Gastroesophageal sphincter (tissue), 4 donors: ENCODE results near the gene ARPP21. TPM values are rescaled to one million over a fixed set of nuclear protein-coding genes. Genes with fewer than 3 reads are reported as not detected.

Experiments used
- ATAC-seq: fragments of 150-250 bp; one replicate; pipeline ENCODE4 v1.9.1; 2016; ENCODE audit warnings: mild to moderate bottlenecking, moderate library complexity
- H3K27ac ChIP-seq, 4 donors: fragments of 200-600 bp; sonication (generic) in 3 of 4; 1 replicate in 3 of 4; 2 replicates in 1 of 4; pipeline ENCODE4 v1.5.1; 2016 to 2019
- H3K27me3 ChIP-seq: fragments of 200-600 bp; sonication (generic); one replicate; pipeline ENCODE4 v1.5.1; 2019
- H3K36me3 ChIP-seq, 2 donors: fragments of 200-600 bp; sonication (generic); one replicate each; pipeline ENCODE4 v1.5.1; 2019; ENCODE audit warnings: control low read depth in 1 of 2
- H3K4me1 ChIP-seq, 3 donors: fragments of 200-600 bp; sonication (generic); 1 replicate in 2 of 3; 2 replicates in 1 of 3; pipeline ENCODE4 v1.5.1; 2016 to 2019; ENCODE audit warnings: control low read depth in 2 of 3
- H3K4me3 ChIP-seq, 2 donors: fragments of 200-600 bp; sonication (generic); one replicate each; pipeline ENCODE4 v1.5.1; 2019; ENCODE audit warnings: mild to moderate bottlenecking in 1 of 2, moderate library complexity in 1 of 2
- H3K9me3 ChIP-seq, 3 donors: fragments of 200-600 bp; sonication (generic); one replicate each; pipeline ENCODE4 v1.5.1; 2017 to 2019; ENCODE audit warnings: control low read depth in 2 of 3
- EP300 ChIP-seq: sonication (generic); formaldehyde crosslinking; IDR thresholded peaks from one replicate; pipeline ENCODE4 v1.6.1; 2017; ENCODE audit warnings: antibody characterized with exemption, mild to moderate bottlenecking
- POLR2A ChIP-seq, 2 donors: fragments of 450-650 bp; IDR thresholded peaks; one replicate each; pipeline ENCODE4 v1.6.1; 2017; ENCODE audit warnings: antibody characterized with exemption in 2 of 2, mild to moderate bottlenecking in 2 of 2, moderate library complexity in 1 of 2
- POLR2AphosphoS5 ChIP-seq: sonication (generic); formaldehyde crosslinking; IDR thresholded peaks from one replicate; pipeline ENCODE4 v1.6.1; 2017; ENCODE audit warnings: antibody characterized with exemption
- WGBS, 2 donors: methylation state at CpG; one replicate each; pipeline ENCODE4 v1.1.5; 2018; ENCODE audit warnings: low coverage in 1 of 2; 5-methylcytosine and 5-hydroxymethylcytosine counted together
- total RNA-seq, 4 donors: library from RNA; depleted of rRNA; stranded (reverse); fragments of >200 nt; gene quantifications; one replicate each; pipeline ENCODE4 v1.1.0, GENCODE V29; 2016
- TF ChIP-seq, protein P1 (sequence below), 4 experiments: fragments of 200-600 bp in 2 of 4; fragments of 450-650 bp in 2 of 4; sonication (generic) in 1 of 4; IDR thresholded peaks; one replicate each; pipeline ENCODE4 v1.5.1; 2017 to 2019; ENCODE audit warnings: antibody characterized with exemption in 4 of 4, mild to moderate bottlenecking in 2 of 4, moderate library complexity in 2 of 4

The ARPP21 gene
- total RNA-seq, 4 donors from 2014 or later: 0.15 to 1.5 (median 0.78) TPM

DNA sequence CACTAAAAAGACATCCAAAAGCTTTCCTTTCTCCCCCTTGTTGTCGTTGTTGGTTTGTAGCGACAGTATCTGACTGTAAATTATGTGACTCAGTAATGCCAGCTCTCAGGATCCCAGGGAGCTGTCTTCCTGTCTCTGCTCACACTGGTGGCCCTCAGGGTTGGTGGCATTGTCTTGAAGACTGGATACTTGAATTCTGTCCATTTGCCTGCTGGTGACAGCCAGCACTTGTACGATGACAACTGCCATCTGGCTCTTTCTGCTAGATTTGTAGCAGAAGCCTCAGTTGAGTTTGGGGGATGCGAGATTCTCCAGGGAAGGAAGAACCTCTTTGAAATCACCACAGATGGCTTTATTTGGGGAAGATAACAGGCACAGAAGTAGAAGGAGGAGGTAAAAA, 120.8 kb downstream of the ARPP21 start:
- Histone ChIP-seq H3K36me3 (no peaks in the 10 kb centered on the region), H3K4me1 (no peaks in the 10 kb centered on the region), H3K9me3 (no peaks in the 10 kb centered on the region), H3K27me3 (no peaks in the 10 kb centered on the region), H3K27ac (no peak overlapping the region), H3K4me3 (no peak overlapping the region)
- TF ChIP-seq, protein P1, sequence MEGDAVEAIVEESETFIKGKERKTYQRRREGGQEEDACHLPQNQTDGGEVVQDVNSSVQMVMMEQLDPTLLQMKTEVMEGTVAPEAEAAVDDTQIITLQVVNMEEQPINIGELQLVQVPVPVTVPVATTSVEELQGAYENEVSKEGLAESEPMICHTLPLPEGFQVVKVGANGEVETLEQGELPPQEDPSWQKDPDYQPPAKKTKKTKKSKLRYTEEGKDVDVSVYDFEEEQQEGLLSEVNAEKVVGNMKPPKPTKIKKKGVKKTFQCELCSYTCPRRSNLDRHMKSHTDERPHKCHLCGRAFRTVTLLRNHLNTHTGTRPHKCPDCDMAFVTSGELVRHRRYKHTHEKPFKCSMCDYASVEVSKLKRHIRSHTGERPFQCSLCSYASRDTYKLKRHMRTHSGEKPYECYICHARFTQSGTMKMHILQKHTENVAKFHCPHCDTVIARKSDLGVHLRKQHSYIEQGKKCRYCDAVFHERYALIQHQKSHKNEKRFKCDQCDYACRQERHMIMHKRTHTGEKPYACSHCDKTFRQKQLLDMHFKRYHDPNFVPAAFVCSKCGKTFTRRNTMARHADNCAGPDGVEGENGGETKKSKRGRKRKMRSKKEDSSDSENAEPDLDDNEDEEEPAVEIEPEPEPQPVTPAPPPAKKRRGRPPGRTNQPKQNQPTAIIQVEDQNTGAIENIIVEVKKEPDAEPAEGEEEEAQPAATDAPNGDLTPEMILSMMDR (IDR thresholded peaks at IDR 0.05): no peak
- TF ChIP-seq EP300 (no peak), POLR2AphosphoS5 (no peak), POLR2A (IDR thresholded peaks at IDR 0.05) (no peak)
- WGBS, 2 donors: 78 to 91% methylated on average over 2 to 4 of the region's 4 CpGs
- no peak for ATAC-seq

DNA sequence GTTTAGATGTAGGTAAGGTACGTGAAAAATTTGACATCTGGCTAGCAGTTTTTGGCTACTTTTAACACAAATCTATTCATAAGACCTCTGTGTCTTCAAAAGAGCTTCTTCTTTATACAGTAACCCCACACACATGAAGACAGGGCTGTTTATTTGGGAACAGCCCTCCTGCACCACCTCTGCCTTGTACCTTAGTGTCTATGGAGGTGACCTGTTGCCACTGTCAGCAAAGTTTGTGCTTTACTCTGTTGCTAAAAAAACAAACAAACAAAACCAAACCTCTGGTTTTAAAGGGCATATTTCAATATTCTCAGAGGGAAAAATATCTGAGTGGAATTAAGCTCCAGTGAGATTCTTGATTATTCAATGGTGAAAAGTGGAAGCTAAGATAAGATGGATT, 122.0 kb downstream of the ARPP21 start:
- no peak for ATAC-seq
- Histone ChIP-seq H3K4me1 (no peaks in the 10 kb centered on the region), H3K36me3 (no peaks in the 10 kb centered on the region), H3K9me3 (no peaks in the 10 kb centered on the region), H3K4me3 (no peak overlapping the region), H3K27me3 (no peaks in the 10 kb centered on the region), H3K27ac (no peak overlapping the region)
- no peak for TF ChIP-seq EP300
- TF ChIP-seq, protein P1 (IDR thresholded peaks at IDR 0.05): no peak
- no peak for TF ChIP-seq POLR2AphosphoS5
- no peak for TF ChIP-seq POLR2A (IDR thresholded peaks at IDR 0.05)
- WGBS, 2 donors: 50 to 83% methylated on average over 1 of the region's 1 CpG

DNA sequence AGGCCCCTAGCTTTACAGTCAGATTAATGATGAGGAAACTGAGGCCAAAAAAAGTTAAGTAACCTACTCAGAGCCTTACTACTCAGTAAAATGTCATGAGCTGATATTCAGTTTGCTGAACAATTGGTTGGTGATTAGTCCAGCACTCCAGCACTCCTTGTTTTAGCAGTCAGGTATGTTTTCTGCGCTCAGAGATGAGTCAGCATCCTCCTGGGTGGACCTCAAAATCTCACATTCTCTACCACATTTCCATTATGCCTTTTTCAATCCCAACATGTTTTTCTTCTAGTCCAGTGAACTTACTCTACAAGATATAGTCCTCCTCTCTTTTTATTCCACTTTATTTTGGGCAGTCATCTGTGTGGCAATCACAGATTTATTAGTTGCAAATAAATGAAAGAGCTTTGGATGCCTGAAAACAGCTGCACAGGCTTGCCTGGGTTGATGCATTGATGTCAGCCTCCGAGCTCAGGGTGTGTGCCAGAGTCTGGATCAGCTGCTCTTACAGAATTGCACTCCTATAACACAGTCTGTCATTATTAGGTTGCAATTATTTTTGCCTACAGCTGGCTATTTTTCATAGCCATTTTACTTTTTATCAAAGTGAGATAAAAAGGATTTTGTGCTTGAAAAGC, 133.2 kb downstream of the ARPP21 start:
- H3K9me3 ChIP-seq: no peaks in the 10 kb centered on the region
- H3K36me3 ChIP-seq: no peaks in the 10 kb centered on the region
- WGBS, 2 donors: 68 to 83% methylated on average over 1 to 2 of the region's 2 CpGs
- no peak for ATAC-seq
- H3K4me1 ChIP-seq: no peaks in the 10 kb centered on the region
- no peak overlapping the region for H3K4me3 ChIP-seq
- no peak overlapping the region for H3K27ac ChIP-seq
- TF ChIP-seq EP300: no peak
- no peak for TF ChIP-seq POLR2A (IDR thresholded peaks at IDR 0.05)
- TF ChIP-seq, protein P1 (IDR thresholded peaks at IDR 0.05): no peak
- TF ChIP-seq POLR2AphosphoS5: no peak
- H3K27me3 ChIP-seq: no peaks in the 10 kb centered on the region

DNA sequence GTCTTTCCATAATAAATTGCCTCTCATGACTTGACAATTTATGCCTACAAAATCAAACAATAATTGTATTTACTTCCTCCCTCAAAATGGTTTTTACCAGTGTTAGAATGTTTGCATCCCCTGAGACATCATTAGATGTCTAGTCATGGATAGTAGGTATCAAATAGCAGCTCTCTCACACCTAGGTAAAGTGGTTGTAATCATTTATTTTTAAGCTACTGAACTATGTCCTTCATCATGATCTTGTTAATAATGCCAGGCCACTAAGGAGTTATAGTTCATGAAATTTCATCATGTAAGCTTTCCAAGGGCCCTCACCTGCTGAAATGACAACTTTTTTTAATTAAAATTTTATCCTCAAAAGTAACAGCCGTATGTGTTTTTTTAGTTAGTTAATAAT, 134.1 kb downstream of the ARPP21 start:
- TF ChIP-seq, protein P1 (IDR thresholded peaks at IDR 0.05): no peak
- TF ChIP-seq POLR2A (IDR thresholded peaks at IDR 0.05) (no peak), POLR2AphosphoS5 (no peak), EP300 (no peak)
- ATAC-seq: no peak
- WGBS, 2 donors: 100% methylated on average over 1 of the region's 1 CpG

DNA sequence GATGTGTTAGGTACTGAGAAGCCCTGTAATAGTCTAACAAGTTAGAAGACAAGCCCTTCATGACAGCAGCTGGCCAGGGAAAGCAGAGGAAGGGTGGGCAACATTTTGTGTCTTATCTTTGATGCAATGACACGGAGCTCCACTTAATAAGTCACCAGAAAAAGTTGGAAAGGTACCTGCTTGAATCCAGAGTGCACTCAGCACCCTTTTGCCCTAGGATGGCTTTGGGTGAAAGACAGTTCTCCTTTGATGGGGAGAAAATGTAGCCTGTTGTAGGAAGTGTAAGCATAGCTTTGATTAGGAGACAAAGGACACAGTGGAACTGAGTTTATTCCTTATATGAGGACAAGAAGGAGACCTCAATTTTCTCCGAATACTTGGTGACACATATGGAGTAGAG, 137.0 kb downstream of the ARPP21 start:
- 56 to 80% methylated on average over 1 of the region's 2 CpGs for WGBS, 2 donors
- Histone ChIP-seq H3K4me1 (no peaks in the 10 kb centered on the region), H3K27ac (no peak overlapping the region), H3K9me3 (no peaks in the 10 kb centered on the region), H3K27me3 (no peaks in the 10 kb centered on the region), H3K36me3 (no peaks in the 10 kb centered on the region), H3K4me3 (no peak overlapping the region)
- ATAC-seq: no peak
- TF ChIP-seq POLR2A (IDR thresholded peaks at IDR 0.05): no peak

More for the DNA sequence above, 134.1 kb downstream of the ARPP21 start:
- Histone ChIP-seq H3K36me3 (no peaks in the 10 kb centered on the region), H3K9me3 (no peaks in the 10 kb centered on the region), H3K4me3 (no peak overlapping the region), H3K4me1 (no peaks in the 10 kb centered on the region), H3K27ac (no peak overlapping the region), H3K27me3 (no peaks in the 10 kb centered on the region)
